Heart left ventricle (tissue), 16 donors: ENCODE measurements around the gene C6orf141. TPM values are rescaled to one million over a fixed set of nuclear protein-coding genes. Genes with fewer than 3 reads are reported as not detected.

ENCODE experiments used
- ATAC-seq, 4 donors: fragments of 200-7000 bp; cut with Tn5 transposase; one replicate each; pipeline ENCODE4 v1.9.1; 2020 to 2022; ENCODE audit warnings: moderate library complexity in 4 of 4, mild to moderate bottlenecking in 3 of 4, moderate number of reproducible peaks in 1 of 4
- DNase-seq, 5 donors: peaks; one replicate each; pipeline ENCODE4 v3.0.0-alpha.2; 2020
- H3K27ac ChIP-seq, 12 donors: fragments of 200-600 bp; sonication (generic) in 4 of 12; one replicate each; pipeline versions ENCODE4 v1.5.0 to v1.8.0; 2016 to 2022; ENCODE audit warnings: mild to moderate bottlenecking in 2 of 12
- H3K27me3 ChIP-seq, 9 donors: fragments of 200-600 bp; sonication (generic) in 2 of 9; one replicate each; pipeline versions ENCODE4 v1.5.1 to v1.8.0; 2016 to 2022; ENCODE audit warnings: mild to moderate bottlenecking in 3 of 9
- H3K36me3 ChIP-seq, 9 donors: fragments of 200-600 bp; sonication (generic) in 2 of 9; one replicate each; pipeline versions ENCODE4 v1.5.0 to v1.8.0; 2018 to 2022; ENCODE audit warnings: mild to moderate bottlenecking in 2 of 9
- H3K4me1 ChIP-seq, 12 donors: fragments of 200-600 bp; sonication (generic) in 4 of 12; one replicate each; pipeline versions ENCODE4 v1.5.0 to v1.8.0; 2016 to 2022; ENCODE audit warnings: mild to moderate bottlenecking in 3 of 12
- H3K4me3 ChIP-seq, 12 donors: fragments of 200-600 bp; sonication (generic) in 4 of 12; one replicate each; pipeline versions ENCODE4 v1.5.0 to v1.8.0; 2017 to 2022; ENCODE audit warnings: mild to moderate bottlenecking in 9 of 12, moderate library complexity in 4 of 12
- H3K9me3 ChIP-seq, 12 donors: fragments of 200-600 bp; sonication (generic) in 4 of 12; one replicate each; pipeline versions ENCODE4 v1.5.0 to v1.8.0; 2016 to 2022; ENCODE audit warnings: mild to moderate bottlenecking in 1 of 12
- CTCF ChIP-seq, 12 donors: fragments of 200-600 bp; sonication (generic) in 4 of 12; IDR thresholded peaks; one replicate each; pipeline versions ENCODE4 v1.5.0 to v1.8.0; 2018 to 2022; ENCODE audit warnings: antibody characterized with exemption in 12 of 12, mild to moderate bottlenecking in 5 of 12
- POLR2A ChIP-seq, 2 donors: fragments of 450-650 bp; IDR thresholded peaks; one replicate each; pipeline ENCODE4 v1.6.1; 2017; ENCODE audit warnings: antibody characterized with exemption in 2 of 2, mild to moderate bottlenecking in 2 of 2, moderate library complexity in 2 of 2
- WGBS, 4 donors: extraction: QIAGEN DNeasy Blood & Tissue Kit in 2 of 4; methylation state at CpG; one replicate each; pipeline versions ENCODE4 v1.1.5 to v1.1.7; 2013 to 2018; 5-methylcytosine and 5-hydroxymethylcytosine counted together
- intact Hi-C, 10 donors: fragments of 100-400 bp; cut with DNase I; formaldehyde crosslinking; loops; one replicate each; pipeline versions ENCODE4 v1.11.1 to v1.14.2; 2022
- polyA plus RNA-seq, 2 donors: library from polyadenylated mRNA; stranded (reverse); fragments of 200-250 nt; gene quantifications; one replicate each; pipeline ENCODE4 v1.2.3, GENCODE V29; 2013
- total RNA-seq, 9 donors: library from RNA; depleted of rRNA in 2 of 9; stranded (reverse); fragments of >200 nt in 2 of 9; fragmentation: NEBNext Ultra II Directional in 3 of 9; extraction: Animal tissue kit (Norgen Biotek cat#: 25700) in 3 of 9; gene quantifications; one replicate each; pipeline versions ENCODE4 v1.1.0 to v1.2.4, GENCODE V29; 2016 to 2023
- donor health status: ischemic (EF 13 %, LVEDD 7.1; RV severe dilation, severe dysfunction).
- donor health status: healthy with polysubstance abuse.
- donor health status: DM: no; HTN: yes; CAD: no.
- donor health status: DM: no; HTN: no; CAD: no.
- donor health status: ischemic (EF 25% LVEDD 6.9; RV normal size, moderate dysfunction).
- donor health status: ischemic (EF 25% LVEDD 5.7; RV mildly dilated, moderate dysfunction).
- donor health status: healthy.
- donor health status: DM: yes; HTN: yes; CAD: no.
- donor health status: ischemic (EF 35%, LVEDD 5.7; RV mildly dilated, moderate dysfunction).
- donor health status: nonischemic (EF 11% LVEDD 7.7; RV severe dilation, severe dysfunction).
- donor health status: DM: yes; HTN: yes; CAD: no.
- donor health status: PGD.
- donor health status: ischemic (EF 29% LVEDD 5.4; RV normal size, mild dysfunction).
- donor health status: nonischemic (EF 23%, LVEDD 6.1; RV moderate dilation, normal function).

C6orf141 gene
- total and polyA plus RNA-seq, 11 donors = 0.28 to 1.2 (median 0.51) TPM; not detected in 6

- DNase-seq (no peak), ATAC-seq (no peak)
- TF ChIP-seq CTCF (IDR thresholded peaks at IDR 0.05) = no peak
- TF ChIP-seq POLR2A (IDR thresholded peaks at IDR 0.05) = no peak
- H3K27ac ChIP-seq = no peak overlapping the region
- H3K4me1 ChIP-seq = no peaks in the 10 kb centered on the region
- H3K27me3 ChIP-seq = no peaks in the 10 kb centered on the region
- WGBS, 4 donors = 96 to 99% (median 97%) methylated on average over 3 of the region's 3 CpGs
- no peak overlapping the region for H3K4me3 ChIP-seq
- H3K9me3 ChIP-seq = no peaks in the 10 kb centered on the region
- intact Hi-C loops = loop anchor here in 3 of 10 donors (5.0 to 10.0 kb wide), 3 partner anchors 66 to 316 kb away; no protein-coding TSS in a partner anchor
- no peaks in the 10 kb centered on the region for H3K36me3 ChIP-seq
Measured at GRCh38 chr6:49539102-49539501, 11.4 kb upstream of the C6orf141 start.

DNA sequence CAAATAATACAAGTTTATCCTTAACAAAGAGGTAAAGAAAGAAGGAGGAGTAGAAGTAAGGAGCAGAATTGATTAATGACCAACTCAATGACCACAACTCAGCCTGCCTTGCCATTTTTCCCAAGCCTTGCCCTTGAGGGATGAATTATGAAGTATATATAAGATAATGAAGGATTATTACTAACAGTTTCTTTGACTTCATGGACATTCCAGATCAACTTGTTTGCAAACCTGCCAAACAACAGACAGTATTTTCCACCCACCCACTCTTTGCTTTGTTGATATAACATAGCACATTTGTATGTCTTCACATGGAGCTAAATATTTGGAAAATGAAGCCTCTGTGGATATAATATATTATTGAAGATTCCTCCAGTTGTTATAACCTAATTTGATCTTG, 9.9 kb upstream of the C6orf141 start:
- Histone ChIP-seq H3K27me3 (no peaks in the 10 kb centered on the region), H3K4me1 (no peaks in the 10 kb centered on the region), H3K4me3 (no peak overlapping the region), H3K9me3 (no peaks in the 10 kb centered on the region), H3K36me3 (no peaks in the 10 kb centered on the region), H3K27ac (no peak overlapping the region)
- intact Hi-C loops = no loop called here
- no peak for ATAC-seq
- DNase-seq = no peak
- TF ChIP-seq CTCF (IDR thresholded peaks at IDR 0.05) (no peak), POLR2A (IDR thresholded peaks at IDR 0.05) (no peak)

DNA sequence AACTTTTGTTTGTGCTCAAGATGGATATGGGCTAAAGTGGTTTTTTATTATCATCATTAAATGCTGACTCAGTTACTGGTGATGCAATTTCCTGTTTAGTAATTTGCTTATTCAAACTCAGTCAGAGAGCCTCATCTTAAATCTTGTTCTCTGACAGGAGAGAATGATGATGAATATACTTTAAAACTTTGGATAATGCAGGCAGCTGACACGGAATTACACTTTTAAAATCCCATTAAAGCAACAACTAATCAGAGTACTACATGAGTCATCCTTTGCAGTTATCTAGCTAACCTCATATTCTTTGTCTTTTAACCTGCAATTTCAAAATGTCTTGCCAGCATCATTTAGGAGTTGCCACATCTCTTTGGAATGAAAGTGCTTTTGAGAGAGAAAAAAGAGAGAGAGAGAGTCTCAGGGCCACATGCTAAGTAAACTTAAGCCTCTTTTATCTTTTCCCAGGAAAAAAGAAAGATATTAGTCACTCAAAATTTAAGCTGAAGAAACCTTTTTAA, 9.2 kb upstream of the C6orf141 start:
- ATAC-seq = no peak
- Histone ChIP-seq H3K27ac (no peak overlapping the region), H3K9me3 (no peaks in the 10 kb centered on the region), H3K27me3 (no peaks in the 10 kb centered on the region), H3K4me1 (no peaks in the 10 kb centered on the region), H3K36me3 (no peaks in the 10 kb centered on the region), H3K4me3 (no peak overlapping the region)
- intact Hi-C loops = no loop called here
- WGBS, 4 donors = 50 to 62% (median 54%) methylated on average over 1 of the region's 1 CpG
- DNase-seq = no peak
- TF ChIP-seq CTCF (IDR thresholded peaks at IDR 0.05) = no peak
- no peak for TF ChIP-seq POLR2A (IDR thresholded peaks at IDR 0.05)

- 69 to 75% (median 73%) methylated on average over 3 of the region's 3 CpGs for WGBS, 4 donors
- intact Hi-C loops = no loop called here
- Histone ChIP-seq H3K9me3 (no peaks in the 10 kb centered on the region), H3K4me3 (no peak overlapping the region), H3K27me3 (no peaks in the 10 kb centered on the region), H3K4me1 (no peaks in the 10 kb centered on the region), H3K27ac (no peak overlapping the region), H3K36me3 (no peaks in the 10 kb centered on the region)
- ATAC-seq (no peak), DNase-seq (no peak)
- TF ChIP-seq POLR2A (IDR thresholded peaks at IDR 0.05) (no peak), CTCF (IDR thresholded peaks at IDR 0.05) (no peak)
Measured at GRCh38 chr6:49541936-49542335, 8.5 kb upstream of the C6orf141 start.
